Right hindlimb (tissue), 1 donor: ENCODE data around the gene LCE7A.

Source experiments
- DNase-seq: peaks from one replicate; pipeline ENCODE4 v3.0.0-alpha.2; 2018

The LCE7A gene

DNA sequence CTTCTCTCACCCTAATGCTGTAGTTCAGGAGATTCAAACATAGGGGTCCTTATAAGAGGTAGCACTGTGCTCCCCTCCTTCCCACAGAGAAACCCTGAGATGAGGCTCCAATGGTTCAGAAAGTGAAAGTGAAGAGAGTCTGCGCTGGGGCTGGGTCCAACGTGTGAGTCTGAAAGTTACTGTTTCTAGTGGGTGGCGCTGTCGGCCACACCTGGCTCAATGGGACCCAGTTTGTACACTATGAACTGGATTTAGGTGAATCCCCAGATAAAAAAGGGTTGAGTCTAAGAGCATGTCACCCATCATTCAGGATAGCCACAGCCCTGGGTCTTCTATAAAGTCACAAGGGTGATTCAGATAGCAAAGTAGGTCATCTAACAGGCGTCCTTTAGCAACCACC is 21.1 kb downstream of the LCE7A start:
- DNase-seq: no peak

GRCh38 chr1:152884085-152884484 is 24.3 kb downstream of the LCE7A start:
- no peak for DNase-seq

- DNase-seq: no peak
Observed at GRCh38 chr1:152884506-152884905, 24.7 kb downstream of the LCE7A start.

- DNase-seq: no peak
Observed at GRCh38 chr1:152884966-152885624, 25.3 kb downstream of the LCE7A start.

GRCh38 chr1:152886085-152886484 is 26.3 kb downstream of the LCE7A start:
- no peak for DNase-seq

- DNase-seq: no peak
Observed at GRCh38 chr1:152886758-152887409, 27.1 kb downstream of the LCE7A start.

GRCh38 chr1:152888126-152888525 is 28.3 kb downstream of the LCE7A start:
- DNase-seq: no peak

GRCh38 chr1:152899027-152899426 is 39.2 kb downstream of the LCE7A start:
- no peak for DNase-seq

DNA sequence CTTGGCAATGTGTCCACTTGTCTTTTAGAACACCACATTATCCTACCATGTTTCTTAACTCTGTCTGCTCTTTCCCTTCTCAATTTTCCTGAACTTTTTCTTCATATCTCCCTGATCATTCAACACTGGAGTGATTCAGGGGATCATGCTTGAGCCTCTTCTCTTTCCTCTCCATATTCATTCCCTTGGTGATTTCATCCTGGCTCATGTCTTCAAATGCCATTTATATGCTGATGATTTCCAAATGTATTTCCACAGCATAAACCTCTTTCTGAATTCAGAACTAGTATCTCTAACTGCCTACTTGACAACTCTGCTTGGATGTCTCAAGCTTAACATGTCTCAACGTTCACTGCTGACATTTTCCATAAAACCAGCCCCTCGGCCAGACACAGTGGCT is 40.1 kb downstream of the LCE7A start:
- DNase-seq: no peak

DNA sequence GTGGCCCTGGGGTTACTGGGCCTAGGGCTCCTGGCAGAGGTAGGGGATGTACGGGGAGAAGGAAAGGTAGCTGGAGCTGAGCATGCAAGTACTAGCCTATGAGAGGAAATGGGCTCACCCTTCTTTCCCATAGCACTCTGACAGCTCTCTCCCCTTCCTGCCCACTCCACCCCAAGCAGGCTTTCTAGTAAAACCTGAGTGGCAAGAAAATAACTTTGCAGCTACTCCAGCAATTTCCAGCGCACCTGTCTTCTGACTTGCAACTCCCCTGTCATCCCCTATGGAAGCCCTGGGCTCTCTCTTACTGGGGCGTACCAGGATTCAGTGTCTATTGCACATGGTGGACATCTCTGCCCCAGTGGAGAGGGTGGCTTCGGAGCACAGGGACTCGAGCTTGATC is 41.8 kb downstream of the LCE7A start:
- no peak for DNase-seq

- DNase-seq: no peak
Observed at GRCh38 chr1:152902636-152903035, 42.8 kb downstream of the LCE7A start.

DNA sequence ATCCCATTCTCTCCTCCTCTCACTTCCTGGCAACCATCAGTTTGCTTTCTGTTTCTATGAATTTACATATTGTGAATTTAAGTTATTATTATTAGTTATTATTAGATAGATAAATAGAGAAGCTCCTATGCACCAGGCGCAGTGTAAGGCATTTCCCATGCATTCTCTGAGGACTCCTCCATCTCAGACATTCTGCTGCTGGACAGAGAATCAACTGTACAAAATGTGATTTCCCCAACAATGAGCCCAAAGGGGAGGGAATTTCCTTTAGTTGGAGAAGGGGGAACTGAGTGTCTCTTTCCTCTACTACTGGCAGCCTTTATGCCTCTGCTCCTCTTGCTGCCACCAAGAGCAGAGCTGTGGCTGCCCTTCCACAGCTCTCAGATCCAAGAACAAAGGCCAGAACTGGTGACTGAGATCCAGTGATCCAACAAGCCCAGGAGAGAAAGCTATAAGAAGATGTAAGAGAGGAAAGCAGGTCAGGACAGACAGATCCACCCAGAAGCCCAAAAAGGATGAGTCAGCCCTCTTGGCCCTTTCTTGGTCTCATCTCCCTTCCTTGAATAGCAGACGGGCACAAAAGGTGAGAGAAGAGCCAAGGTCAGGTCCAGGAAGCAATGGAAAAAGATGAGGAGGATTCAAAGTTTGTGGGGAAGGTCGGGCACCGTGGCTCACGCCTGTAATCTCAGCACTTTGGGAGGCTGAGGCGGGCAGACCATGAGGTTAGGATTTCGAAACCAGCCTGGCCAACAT is 45.1 kb downstream of the LCE7A start:
- DNase-seq: no peak

- no peak for DNase-seq
Observed at GRCh38 chr1:152906023-152906565, 46.3 kb downstream of the LCE7A start.

DNA sequence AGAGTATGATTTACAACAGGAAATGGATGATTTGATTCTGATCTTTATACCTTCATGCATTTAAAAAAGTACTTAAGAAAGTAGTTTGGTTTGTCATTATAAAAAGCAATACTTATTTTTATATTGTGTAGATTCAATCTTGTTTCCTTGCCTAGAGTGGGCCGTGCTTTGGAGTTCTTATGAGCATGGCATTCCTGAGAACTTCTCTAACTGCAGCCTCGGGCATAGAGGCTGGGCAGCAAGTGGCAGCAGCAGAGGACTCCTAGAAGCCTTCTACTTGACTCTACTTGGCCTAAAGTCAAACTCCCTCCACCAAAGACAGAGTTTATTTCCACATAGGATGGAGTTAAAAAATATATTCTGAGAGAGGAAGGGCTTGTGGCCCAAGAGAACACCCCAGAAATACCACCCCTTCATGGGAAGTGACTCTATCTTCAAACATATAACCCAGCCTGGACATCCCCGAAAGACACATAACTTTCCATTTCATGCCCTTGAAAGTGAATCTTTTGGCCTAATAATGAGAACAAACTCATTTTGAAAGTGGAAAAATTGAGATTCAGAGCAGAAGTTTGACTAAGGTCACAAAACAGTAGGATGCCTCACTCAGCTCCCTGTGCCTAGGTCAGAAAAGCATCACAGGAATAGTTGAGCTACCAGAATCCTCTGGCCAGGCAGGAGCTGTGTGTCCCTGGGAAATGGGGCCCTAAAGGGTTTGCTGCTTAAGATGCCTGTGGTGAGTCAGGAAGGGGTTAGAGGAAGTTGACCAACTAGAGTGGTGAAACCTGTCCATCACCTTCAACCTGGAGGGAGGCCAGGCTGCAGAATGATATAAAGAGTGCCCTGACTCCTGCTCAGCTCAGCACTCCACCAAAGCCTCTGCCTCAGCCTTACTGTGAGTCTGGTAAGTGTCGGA is 48.1 kb downstream of the LCE7A start, which contains the start of gene IVL:
Gene IVL, plus strand, starts transcription at position 861 of the 916 bp plus-strand sequence. CDS start 1,252 bp downstream, outside the sequence.
- no peak for DNase-seq

- DNase-seq: no peak
Observed at GRCh38 chr1:152909206-152909605, 49.4 kb downstream of the LCE7A start.
